ENCODE measurements around the gene MEF2B. TPM values are rescaled to one million over a fixed set of nuclear protein-coding genes. Genes with fewer than 3 reads are reported as not detected.

Gene MEF2B
- total RNA-seq, 1 experiment from 2014 or later, result 1.3 TPM

DNA sequence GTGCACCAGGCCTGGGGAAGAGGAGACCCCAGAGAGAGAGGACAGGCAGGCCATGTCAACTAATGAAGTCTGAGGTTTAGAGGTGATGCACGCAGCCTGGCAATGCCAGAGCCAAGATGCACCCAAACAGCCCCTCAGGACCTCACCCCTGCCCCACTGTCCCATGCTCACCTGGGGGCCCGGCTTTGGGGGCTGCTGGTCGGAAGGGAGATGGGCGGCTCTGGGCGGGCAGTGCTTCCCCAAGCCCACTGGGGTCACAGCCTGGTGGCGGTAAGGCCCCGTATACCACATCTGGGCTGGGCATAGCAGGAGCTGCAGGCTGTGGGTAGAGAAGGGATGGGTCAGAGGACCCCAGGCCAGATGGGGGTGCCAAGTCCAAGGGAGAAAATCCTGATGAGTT lies 23.2 kb downstream of the MEF2B start:
- H4K8ac ChIP-seq (replicated peaks; ENCODE audit: insufficient read length, low read depth, low read length), result no peak overlapping the region
- H3K4me1 ChIP-seq (ENCODE audit: insufficient read depth, low read length), result no peaks in the 10 kb centered on the region
- H3K23me2 ChIP-seq (ENCODE audit: insufficient read length, low read depth, low read length, poor library complexity, severe bottlenecking), result no peaks in the 10 kb centered on the region
- no peak overlapping the region for H3K18ac ChIP-seq (ENCODE audit: insufficient read length, low read depth, low read length)
- no peak for TF ChIP-seq CTCF (conservative IDR thresholded peaks at IDR 0.05)
- no peak overlapping the region for H2BK120ac ChIP-seq (ENCODE audit: low read depth, low read length, poor library complexity, severe bottlenecking)
- no peaks in the 10 kb centered on the region for H3K27me3 ChIP-seq (ENCODE audit: insufficient read depth, low read length)
- no peaks in the 10 kb centered on the region for H3K9me3 ChIP-seq (ENCODE audit: control insufficient read depth, low read depth, low read length)
- no peaks in the 10 kb centered on the region; a peak in 1 of 4 replicates for H3K4me1 Mint-ChIP-seq
- H3K27me3 Mint-ChIP-seq (ENCODE audit: low read depth), result peaks cover 19% of the 10 kb centered on the region
- H3K14ac ChIP-seq (ENCODE audit: insufficient read depth, low read length), result no peak overlapping the region
- no peak overlapping the region for H3K9ac ChIP-seq (ENCODE audit: extremely low read depth, insufficient read length, low read length)
- no peaks in the 10 kb centered on the region; a peak in 1 of 5 replicates for H3K9me3 Mint-ChIP-seq
- H3K27ac Mint-ChIP-seq, result no peak overlapping the region
- H2BK20ac ChIP-seq (ENCODE audit: low read depth, low read length, poor library complexity, severe bottlenecking), result no peak overlapping the region
- WGBS (ENCODE audit: extremely low coverage, insufficient read length, low lambda C conversion rate), result no CpG with 5 or more reads among the region's 7 CpGs
- H3K4me3 Mint-ChIP-seq, result no peak overlapping the region
- H3K4ac ChIP-seq (ENCODE audit: low read depth, low read length), result no peak overlapping the region
- H2AFZ ChIP-seq (ENCODE audit: low read length), result no peak overlapping the region
- no peak overlapping the region for H2AK5ac ChIP-seq (ENCODE audit: insufficient read length, low read length)
- no peak overlapping the region for H2BK5ac ChIP-seq (ENCODE audit: insufficient read length, low read length)
- H3K4me2 ChIP-seq (ENCODE audit: insufficient read depth, insufficient read length, low read length), result no peak overlapping the region
- H3K23ac ChIP-seq (ENCODE audit: insufficient read length, low read depth, low read length), result no peak overlapping the region
- H3K79me1 ChIP-seq (ENCODE audit: insufficient read depth, low read depth, low read length, poor library complexity, severe bottlenecking), result no peaks in the 10 kb centered on the region
- H3K56ac ChIP-seq (ENCODE audit: insufficient read length, low read depth, low read length), result no peak overlapping the region
- no peak overlapping the region for H2BK15ac ChIP-seq (ENCODE audit: low read depth, low read length)
- no peak overlapping the region for H4K5ac ChIP-seq (ENCODE audit: insufficient read length, low read depth, low read length)
- H4K20me1 ChIP-seq (ENCODE audit: control insufficient read depth, insufficient read depth, insufficient read length), result no peaks in the 10 kb centered on the region
- no peak overlapping the region for H4K91ac ChIP-seq (ENCODE audit: insufficient read length, low read depth, low read length)
- no peaks in the 10 kb centered on the region for H3K36me3 Mint-ChIP-seq (ENCODE audit: insufficient read depth in 1 of 3, low read depth in 3 of 3)
- H3K79me2 ChIP-seq (ENCODE audit: insufficient read depth, low read length), result no peaks in the 10 kb centered on the region
- no peak overlapping the region for H2BK12ac ChIP-seq (ENCODE audit: insufficient read length, low read depth, low read length)
- DNase-seq, result no peak
- H3T11ph ChIP-seq (ENCODE audit: low read length), result no peak overlapping the region
- H3K27ac ChIP-seq (ENCODE audit: insufficient read length, low read depth, low read length), result no peak overlapping the region

Measured in H9 (cell line).